Measurements from ENCODE around the gene CTRL. TPM values are rescaled to one million over a fixed set of nuclear protein-coding genes. Genes with fewer than 3 reads are reported as not detected.
A peak's percentile ranks its signal among the peaks of the same experiment; 100 is the strongest.

Gene CTRL
- total and polyA plus RNA-seq, 8 donors: 0.50 to 7.1 (median 5.3) TPM; not detected in 1

DNA sequence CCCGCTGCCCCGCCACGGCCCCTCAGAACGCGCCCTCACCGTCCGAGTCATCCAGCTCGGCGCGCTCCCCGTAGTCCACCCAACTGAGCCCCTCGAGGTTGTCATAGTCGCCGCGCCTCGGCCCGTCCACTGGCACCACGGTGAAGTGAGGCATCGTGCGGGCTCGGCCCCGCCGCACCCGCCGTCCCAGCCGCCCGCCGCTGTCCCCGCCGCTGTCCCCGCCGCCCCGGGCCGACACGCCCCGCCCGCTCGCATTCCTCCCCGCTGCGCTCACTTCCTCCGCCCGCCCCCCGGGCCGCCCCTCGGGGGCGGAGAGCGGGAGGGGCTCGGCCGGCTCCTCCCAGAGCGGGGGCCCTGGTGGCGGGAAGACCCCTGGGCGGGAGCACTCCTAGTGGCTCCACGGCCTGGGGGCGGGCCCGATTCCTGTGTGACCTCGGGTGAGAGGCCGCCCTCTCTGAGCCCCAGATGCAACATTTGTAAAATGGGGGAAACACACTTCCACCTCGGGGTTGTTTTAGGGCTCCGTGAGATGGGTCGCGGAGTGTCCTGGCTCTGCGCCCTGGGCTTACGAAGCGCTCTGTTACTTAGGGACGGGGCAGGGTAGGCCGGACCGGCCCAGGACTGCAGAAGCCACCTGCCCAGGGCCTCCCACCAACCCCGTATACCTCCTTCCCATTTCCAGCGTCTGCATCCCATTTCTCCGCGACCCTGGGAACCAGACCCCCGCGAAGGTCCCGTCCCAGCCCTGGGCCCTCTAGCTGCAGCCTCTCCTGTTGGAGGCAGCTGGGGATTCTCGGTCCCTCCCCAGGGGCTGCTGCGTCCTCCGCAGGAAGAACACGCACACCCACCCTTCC, 37.0 kb upstream of the CTRL start, which contains the start of gene SLC12A4:
Gene SLC12A4 (minus strand): TSS at position 238 of the 854 bp plus-strand sequence. CDS start 84 bp downstream, at position 154.
- Histone ChIP-seq H3K4me1 (peaks cover 23 to 48% of the 10 kb centered on the region in 2 donors), H3K27ac (peak within 1 kb of the TSS; percentile 88 to 93), H3K4me3 (peak within 1 kb of the TSS; percentile 81 to 92), H3K36me3 (no peaks in the 10 kb centered on the region), H3K9me3 (no peaks in the 10 kb centered on the region), H3K27me3 (no peaks in the 10 kb centered on the region)
- no peak for TF ChIP-seq CTCF (IDR thresholded peaks at IDR 0.05)
- intact Hi-C loops (cut with DNase I): no loop called here
- ATAC-seq: peak; percentile 93
- DNase-seq: peak; percentile 84 to 96 (median 90)

DNA sequence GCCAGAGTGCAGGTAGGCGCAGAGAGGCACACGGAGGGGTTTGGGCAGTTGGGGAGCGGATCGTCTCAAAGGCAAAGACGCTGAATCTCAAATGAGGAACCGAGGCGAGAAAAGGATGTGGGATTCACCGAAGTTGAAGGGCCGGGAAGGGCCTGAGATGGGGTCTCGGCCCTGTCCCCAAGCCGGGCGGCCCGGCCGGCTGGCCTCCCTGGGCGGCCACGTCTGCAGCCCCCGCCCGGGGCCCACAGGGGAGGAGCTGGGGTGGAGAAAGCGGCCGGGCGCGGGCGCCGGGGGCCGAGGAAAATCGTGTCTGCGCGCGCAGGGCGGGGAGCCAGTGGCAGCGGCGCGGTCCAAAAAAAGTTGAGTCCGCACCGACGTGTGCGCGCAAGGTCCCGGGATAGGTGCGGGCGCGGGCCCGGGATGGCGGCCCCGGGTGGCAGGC, 36.3 kb upstream of the CTRL start:
- H3K27me3 ChIP-seq: no peaks in the 10 kb centered on the region
- peak overlapping the region; percentile 81 to 92 for H3K4me3 ChIP-seq
- H3K9me3 ChIP-seq: no peaks in the 10 kb centered on the region
- peak overlapping the region; percentile 88 to 93 for H3K27ac ChIP-seq
- DNase-seq (peak in 2 of 4 donors; percentile 35 to 89), ATAC-seq (peak; percentile 44)
- no peaks in the 10 kb centered on the region for H3K36me3 ChIP-seq
- TF ChIP-seq CTCF (IDR thresholded peaks at IDR 0.05): no peak
- intact Hi-C loops (cut with DNase I): no loop called here
- H3K4me1 ChIP-seq: peaks cover 23 to 55% of the 10 kb centered on the region in 2 donors

GRCh38 chr16:67967183-67967957, 35.7 kb upstream of the CTRL start:
- peak; percentile 12 for ATAC-seq
- Histone ChIP-seq H3K4me3 (peak overlapping the region; percentile 81 to 92), H3K4me1 (peaks cover 23 to 59% of the 10 kb centered on the region in 2 donors), H3K27me3 (no peaks in the 10 kb centered on the region), H3K9me3 (no peaks in the 10 kb centered on the region), H3K27ac (peak overlapping the region; percentile 88 to 93), H3K36me3 (peaks cover 0 to 3% of the 10 kb centered on the region in 2 donors)
- DNase-seq: no peak
- TF ChIP-seq CTCF (IDR thresholded peaks at IDR 0.05): no peak
- intact Hi-C loops (cut with DNase I): no loop called here

DNA sequence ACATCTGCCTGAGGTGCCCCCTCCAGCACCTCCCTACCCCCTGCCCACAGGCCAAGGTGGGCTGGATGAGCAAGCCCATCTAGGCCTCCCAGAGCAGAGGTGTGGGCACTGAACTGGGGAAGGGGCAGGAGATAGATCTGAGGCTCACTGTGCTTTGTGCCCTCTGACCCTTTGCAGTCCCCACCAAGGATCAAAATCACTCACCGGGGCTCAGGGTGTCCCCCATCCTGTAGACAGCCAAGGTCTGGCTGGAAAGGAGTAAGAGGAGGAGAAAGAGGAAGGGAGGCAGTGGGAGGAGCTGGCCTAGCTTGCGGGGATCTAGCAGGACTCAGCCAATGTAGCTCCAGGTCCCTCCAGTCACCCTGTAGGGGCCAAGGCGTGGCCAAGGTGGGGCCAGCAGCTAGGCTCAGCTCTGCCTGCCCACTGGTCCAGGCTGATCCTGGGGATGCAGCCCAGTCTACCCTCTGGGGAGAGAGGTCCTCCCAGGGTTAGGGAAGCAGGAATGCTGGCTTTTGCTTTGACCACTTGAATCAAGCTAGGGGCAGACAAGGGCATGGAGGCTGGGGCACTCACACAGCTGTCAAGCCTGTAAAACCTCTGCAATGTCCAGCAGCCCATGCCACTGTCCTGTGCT, 35.0 kb upstream of the CTRL start:
- intact Hi-C loops (cut with DNase I): no loop called here

More for the DNA sequence above, 35.0 kb upstream of the CTRL start:
- TF ChIP-seq CTCF (IDR thresholded peaks at IDR 0.05): no peak
- peak overlapping the region; percentile 53 to 88 for H3K27ac ChIP-seq
- DNase-seq: peak in 2 of 4 donors; percentile 56 to 78
- H3K4me1 ChIP-seq: peaks cover 23 to 66% of the 10 kb centered on the region in 2 donors
- peak overlapping the region; percentile 81 to 92 for H3K4me3 ChIP-seq
- ATAC-seq: peak; percentile 48
- no peaks in the 10 kb centered on the region for H3K27me3 ChIP-seq
- no peaks in the 10 kb centered on the region for H3K9me3 ChIP-seq
- peaks cover 0 to 10% of the 10 kb centered on the region in 2 donors for H3K36me3 ChIP-seq
